Stimulated activated naive CD8-positive, alpha-beta T cell treated with anti-CD3 and anti-CD28 coated beads, Interleukin-15, amount 100 ng/mL, for 72 hours (primary cell): Measurements from ENCODE around the gene TELO2.

Experiments used
- ATAC-seq: fragments of 150-1000 bp; cut with Tn5 transposase; 2 replicates; pipeline ENCODE4 v1.10.0; 2021; ENCODE audit warnings: mild to moderate bottlenecking, moderate library complexity
- DNase-seq, 2 donors: peaks; one replicate each; pipeline ENCODE4 v3.0.0; 2021 to 2022
- H3K27ac Mint-ChIP-seq, 2 donors: one replicate each; pipeline ENCODE4 v1.8.0; 2022; ENCODE audit warnings: mild to moderate bottlenecking in 2 of 2, mixed read lengths in 2 of 2, moderate library complexity in 2 of 2
- H3K27me3 Mint-ChIP-seq: one replicate; pipeline ENCODE4 v1.8.0; 2022; ENCODE audit warnings: mixed read lengths
- H3K4me1 Mint-ChIP-seq: one replicate; pipeline ENCODE4 v1.8.0; 2022; ENCODE audit warnings: mild to moderate bottlenecking, mixed read lengths
- H3K4me3 Mint-ChIP-seq, 2 donors: one replicate each; pipeline ENCODE4 v1.8.0; 2022; ENCODE audit warnings: mild to moderate bottlenecking in 2 of 2, mixed read lengths in 2 of 2, moderate library complexity in 1 of 2
- H3K9me3 Mint-ChIP-seq, 2 donors: one replicate each; pipeline ENCODE4 v1.8.0; 2022; ENCODE audit warnings: mixed read lengths in 2 of 2

Gene TELO2

GRCh38 chr16:1510272-1510671 lies 17.1 kb downstream of the TELO2 start:
- Mint-ChIP-seq H3K4me1 (no peaks in the 10 kb centered on the region), H3K9me3 (no peaks in the 10 kb centered on the region), H3K4me3 (no peak overlapping the region), H3K27me3 (no peaks in the 10 kb centered on the region), H3K27ac (no peak overlapping the region)
- no peak for ATAC-seq
- no peak for DNase-seq

DNA sequence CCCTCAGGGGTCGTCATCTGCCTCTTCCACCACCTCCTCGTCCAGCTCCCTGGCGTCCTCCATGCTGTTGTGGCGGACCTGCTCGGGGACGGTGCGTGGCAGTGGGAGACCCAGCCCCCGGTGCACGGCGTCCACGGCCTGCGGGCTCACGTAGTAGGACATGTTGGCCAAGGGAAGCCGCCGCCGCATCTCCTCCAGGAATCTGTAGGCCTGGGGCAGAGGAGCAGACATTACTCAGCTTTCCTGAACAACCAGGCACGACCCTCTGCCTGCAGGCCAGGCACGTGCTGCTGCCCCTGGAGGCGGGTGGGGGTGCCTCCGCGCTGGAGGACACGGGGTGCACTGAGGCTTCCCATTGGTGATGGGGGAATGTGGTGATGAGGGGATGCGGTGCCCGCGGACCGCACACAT lies 17.8 kb downstream of the TELO2 start:
- H3K9me3 Mint-ChIP-seq, result no peaks in the 10 kb centered on the region
- H3K4me3 Mint-ChIP-seq, result no peak overlapping the region
- no peaks in the 10 kb centered on the region for H3K4me1 Mint-ChIP-seq
- no peak for ATAC-seq
- peak overlapping the region in 1 of 2 donors; percentile 33 for H3K27ac Mint-ChIP-seq
- no peaks in the 10 kb centered on the region for H3K27me3 Mint-ChIP-seq
- no peak for DNase-seq

DNA sequence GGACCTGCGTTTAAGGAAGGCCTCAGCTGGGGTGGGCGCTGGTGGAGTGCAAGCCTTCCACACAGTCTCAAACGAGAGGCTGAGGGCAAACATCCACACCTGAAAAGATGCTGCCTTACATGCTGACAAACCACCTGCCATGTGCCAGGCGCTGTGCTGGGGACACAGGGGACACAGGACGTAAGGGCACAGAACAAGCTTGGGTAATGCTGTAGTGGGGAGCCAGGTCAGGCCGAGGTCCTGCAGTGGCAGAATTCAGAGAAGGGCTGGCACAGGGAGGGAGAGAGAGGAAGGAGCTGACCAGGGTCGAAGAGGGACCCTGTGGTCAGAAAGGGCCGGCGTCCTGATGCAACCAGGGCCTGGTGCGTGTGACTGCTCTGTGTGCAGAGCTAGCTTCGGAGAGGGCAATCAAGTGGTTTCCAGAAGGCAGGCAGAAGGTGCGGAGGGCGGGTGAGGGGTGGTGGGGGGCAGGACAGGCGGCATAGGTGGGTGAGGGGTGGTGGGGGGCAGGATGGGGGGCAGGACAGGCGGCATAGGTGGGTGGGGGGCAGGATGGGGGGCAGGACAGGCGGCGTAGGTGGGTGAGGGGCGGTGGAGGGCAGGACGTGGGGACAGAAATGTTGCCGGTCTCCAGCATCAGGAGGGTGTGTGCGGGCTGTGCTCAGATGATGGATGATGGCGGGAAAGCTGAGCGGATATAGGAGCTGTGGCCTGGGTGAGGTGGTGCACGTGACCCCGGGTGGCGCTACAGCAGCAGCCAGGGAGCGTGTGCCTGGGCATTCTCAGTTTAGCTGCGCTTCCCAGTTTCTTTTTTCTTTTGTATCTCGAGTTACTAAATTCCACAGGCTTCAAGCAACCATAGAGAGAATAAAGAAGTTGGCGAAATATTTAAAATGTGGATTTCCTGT lies 18.8 kb downstream of the TELO2 start:
- no peaks in the 10 kb centered on the region for H3K27me3 Mint-ChIP-seq
- ATAC-seq (no peak), DNase-seq (no peak)
- H3K27ac Mint-ChIP-seq, result peak overlapping the region in 1 of 2 donors; percentile 92
- no peaks in the 10 kb centered on the region for H3K9me3 Mint-ChIP-seq
- H3K4me3 Mint-ChIP-seq, result no peak overlapping the region
- no peaks in the 10 kb centered on the region for H3K4me1 Mint-ChIP-seq

DNA sequence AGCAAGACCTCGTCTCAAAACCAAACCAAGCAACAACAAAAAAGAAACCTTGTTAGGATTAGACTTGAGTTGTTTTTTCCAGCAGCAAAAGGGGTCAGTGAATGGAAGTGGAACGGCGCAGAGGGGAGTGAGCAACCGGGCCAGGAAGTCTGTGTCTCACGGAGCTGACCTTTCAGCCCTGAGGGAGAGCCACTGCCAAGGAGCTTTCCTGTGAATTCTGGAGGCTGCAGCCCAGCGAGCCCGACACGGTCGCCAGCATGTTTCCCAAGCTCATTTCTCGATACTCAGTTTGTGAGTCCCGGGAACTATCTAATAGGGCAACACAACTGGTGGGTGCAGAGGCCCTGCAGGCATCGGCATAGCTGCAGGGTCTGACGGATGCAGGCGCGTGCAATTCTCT lies 19.6 kb downstream of the TELO2 start:
- no peak for DNase-seq
- Mint-ChIP-seq H3K4me3 (no peak overlapping the region), H3K27me3 (no peaks in the 10 kb centered on the region), H3K4me1 (no peaks in the 10 kb centered on the region), H3K27ac (no peak overlapping the region), H3K9me3 (no peaks in the 10 kb centered on the region)
- no peak for ATAC-seq

GRCh38 chr16:1514507-1514906 lies 21.3 kb downstream of the TELO2 start:
- ATAC-seq (no peak), DNase-seq (no peak)
- peak overlapping the region in 1 of 2 donors; percentile 67 for H3K27ac Mint-ChIP-seq
- H3K9me3 Mint-ChIP-seq, result no peaks in the 10 kb centered on the region
- no peaks in the 10 kb centered on the region for H3K27me3 Mint-ChIP-seq
- no peak overlapping the region for H3K4me3 Mint-ChIP-seq
- H3K4me1 Mint-ChIP-seq, result no peaks in the 10 kb centered on the region

DNA sequence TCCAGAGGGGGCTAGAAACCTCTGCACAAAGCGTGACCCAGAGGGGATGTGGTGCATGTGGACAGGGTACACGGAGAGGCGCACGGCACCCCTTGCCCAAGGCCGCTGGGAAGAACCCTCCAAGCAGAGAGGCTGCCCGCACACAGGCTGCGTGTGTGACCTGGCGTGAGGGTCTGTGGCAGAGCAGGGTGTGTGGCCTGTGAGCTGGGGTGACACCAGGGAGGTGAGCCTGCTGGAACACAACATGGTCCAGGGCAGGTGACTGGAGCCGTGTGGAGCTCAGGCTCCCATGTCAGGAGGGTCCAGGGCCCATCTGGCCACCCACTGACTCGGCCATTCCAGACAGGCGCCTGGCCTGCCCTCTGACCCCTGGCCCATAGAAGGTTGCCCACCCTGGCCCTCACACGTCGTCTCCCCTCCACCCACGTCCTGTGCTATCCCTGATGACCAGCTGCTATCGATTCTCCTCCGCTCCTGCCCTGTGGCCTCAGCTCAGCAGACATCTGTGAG lies 25.5 kb downstream of the TELO2 start:
- no peak overlapping the region for H3K4me3 Mint-ChIP-seq
- H3K27me3 Mint-ChIP-seq, result no peaks in the 10 kb centered on the region
- DNase-seq, result no peak
- no peaks in the 10 kb centered on the region for H3K9me3 Mint-ChIP-seq
- ATAC-seq, result peak; percentile 57
- no peaks in the 10 kb centered on the region for H3K4me1 Mint-ChIP-seq
- peak overlapping the region in 1 of 2 donors; percentile 22 for H3K27ac Mint-ChIP-seq

DNA sequence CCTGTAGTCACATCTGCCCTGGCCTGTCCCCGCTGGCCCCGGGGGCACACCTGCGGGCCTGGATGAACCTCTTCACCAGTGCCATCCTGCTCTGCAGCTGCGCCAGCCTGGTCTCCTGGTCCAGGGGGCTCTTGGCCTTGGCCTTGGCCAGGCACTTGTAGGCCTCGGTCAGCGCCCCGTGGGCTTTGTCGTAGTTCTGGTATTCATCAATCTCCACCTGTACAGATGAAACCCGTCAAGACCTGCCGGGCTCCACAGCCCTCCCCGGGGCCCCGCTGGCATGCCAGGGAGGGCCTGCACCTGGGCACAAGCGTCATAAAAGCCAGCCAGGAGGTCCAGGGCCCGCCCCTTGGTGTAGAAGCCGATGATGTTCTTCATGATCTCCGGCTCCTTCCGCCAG lies 26.7 kb downstream of the TELO2 start:
- H3K27ac Mint-ChIP-seq, result no peak overlapping the region
- ATAC-seq (peak; percentile 19), DNase-seq (no peak)
- no peaks in the 10 kb centered on the region for H3K27me3 Mint-ChIP-seq
- H3K4me3 Mint-ChIP-seq, result no peak overlapping the region
- no peaks in the 10 kb centered on the region for H3K4me1 Mint-ChIP-seq
- H3K9me3 Mint-ChIP-seq, result no peaks in the 10 kb centered on the region

DNA sequence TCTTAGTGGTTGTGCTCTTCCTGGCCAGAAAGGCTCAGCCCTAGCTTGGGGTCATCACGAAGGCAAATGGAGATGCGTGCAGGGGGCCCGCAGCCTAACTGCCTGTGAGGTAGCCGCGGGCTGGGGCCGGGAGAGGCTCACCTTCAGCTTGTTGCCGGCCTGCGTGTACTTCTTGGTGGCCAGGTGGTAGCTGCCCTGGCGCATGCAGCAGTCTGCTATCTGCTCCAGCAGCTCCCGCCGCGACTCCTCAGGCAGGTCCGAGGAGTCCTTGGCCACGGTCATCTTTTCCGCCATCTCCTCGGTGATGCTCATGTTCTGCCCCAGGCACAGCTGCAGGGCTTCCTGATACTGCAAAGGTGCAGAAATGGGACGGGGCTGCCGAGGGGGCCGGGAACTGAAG lies 27.3 kb downstream of the TELO2 start:
- Mint-ChIP-seq H3K27ac (no peak overlapping the region), H3K9me3 (no peaks in the 10 kb centered on the region), H3K4me3 (no peak overlapping the region), H3K27me3 (no peaks in the 10 kb centered on the region), H3K4me1 (peaks cover 2% of the 10 kb centered on the region)
- DNase-seq (no peak), ATAC-seq (no peak)

- no peak for DNase-seq
- Mint-ChIP-seq H3K9me3 (no peaks in the 10 kb centered on the region), H3K27ac (no peak overlapping the region), H3K27me3 (no peaks in the 10 kb centered on the region), H3K4me3 (no peak overlapping the region), H3K4me1 (peaks cover 28% of the 10 kb centered on the region)
- no peak for ATAC-seq
Measured at GRCh38 chr16:1523581-1524245, 30.6 kb downstream of the TELO2 start.

DNA sequence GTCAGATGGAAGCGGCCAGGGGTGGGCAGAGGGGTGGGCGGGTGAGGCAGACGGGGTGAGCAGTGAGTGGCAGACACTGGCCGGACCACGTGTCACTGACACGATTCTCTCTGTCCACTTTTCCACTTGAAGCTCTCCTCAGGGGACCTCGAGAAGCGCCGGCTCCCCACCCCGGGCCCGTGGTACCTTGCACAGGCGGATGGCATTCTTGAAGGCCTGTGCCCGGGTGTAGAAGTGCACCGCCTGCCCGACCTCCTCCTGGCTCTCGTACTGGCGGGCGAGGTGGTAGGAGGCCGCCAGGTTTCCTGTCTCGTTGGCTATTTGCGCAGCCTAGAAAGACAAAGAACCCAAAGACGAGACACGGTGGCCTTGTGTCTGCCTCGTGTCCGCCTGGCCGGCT lies 31.2 kb downstream of the TELO2 start:
- peaks cover 28% of the 10 kb centered on the region for H3K4me1 Mint-ChIP-seq

DNA sequence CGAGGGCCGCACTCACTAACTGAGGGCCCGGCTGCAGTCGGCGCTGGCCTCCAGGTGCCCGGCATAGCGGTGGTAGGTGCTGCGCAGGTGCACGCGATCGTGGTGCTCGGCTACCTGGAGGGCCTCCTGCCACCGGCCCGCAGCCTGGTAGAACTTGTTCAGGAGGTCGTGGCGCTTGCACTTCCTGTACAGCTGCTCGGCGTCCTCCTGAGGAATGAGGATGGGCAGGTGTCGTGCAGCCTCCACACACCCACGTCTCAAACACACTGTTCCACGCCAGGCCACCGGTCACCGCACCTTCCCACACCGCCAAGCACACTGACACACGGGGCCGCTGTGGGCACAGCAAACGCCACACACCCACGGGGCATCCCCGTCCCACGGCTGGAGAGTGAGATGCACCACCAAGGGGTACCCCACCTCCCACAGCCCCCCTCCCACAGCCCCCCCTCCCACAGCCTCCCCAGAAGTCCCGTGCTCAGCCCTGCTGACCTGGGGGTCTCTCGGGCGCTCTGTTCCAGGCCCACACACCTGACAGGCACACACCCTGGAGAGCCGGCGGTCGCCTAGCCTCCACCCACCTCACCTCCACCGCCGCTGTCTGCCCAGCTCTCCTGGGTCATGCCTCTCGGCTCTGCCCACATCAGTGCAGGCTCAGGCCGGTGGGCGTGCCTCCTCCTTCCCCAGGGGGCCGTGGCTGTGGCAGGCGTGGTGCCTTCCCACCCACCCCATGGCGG lies 32.9 kb downstream of the TELO2 start:
- ATAC-seq (peak; percentile 64), DNase-seq (peak; percentile 25 to 27)
- Mint-ChIP-seq H3K27me3 (no peaks in the 10 kb centered on the region), H3K9me3 (no peaks in the 10 kb centered on the region), H3K27ac (peak overlapping the region; percentile 88 to 92), H3K4me3 (peak overlapping the region; percentile 80 to 86), H3K4me1 (peaks cover 28% of the 10 kb centered on the region)

More for the DNA sequence above, 31.2 kb downstream of the TELO2 start:
- H3K27ac Mint-ChIP-seq, result no peak overlapping the region
- DNase-seq (no peak), ATAC-seq (no peak)
- H3K27me3 Mint-ChIP-seq, result no peaks in the 10 kb centered on the region
- H3K9me3 Mint-ChIP-seq, result no peaks in the 10 kb centered on the region
- H3K4me3 Mint-ChIP-seq, result no peak overlapping the region

DNA sequence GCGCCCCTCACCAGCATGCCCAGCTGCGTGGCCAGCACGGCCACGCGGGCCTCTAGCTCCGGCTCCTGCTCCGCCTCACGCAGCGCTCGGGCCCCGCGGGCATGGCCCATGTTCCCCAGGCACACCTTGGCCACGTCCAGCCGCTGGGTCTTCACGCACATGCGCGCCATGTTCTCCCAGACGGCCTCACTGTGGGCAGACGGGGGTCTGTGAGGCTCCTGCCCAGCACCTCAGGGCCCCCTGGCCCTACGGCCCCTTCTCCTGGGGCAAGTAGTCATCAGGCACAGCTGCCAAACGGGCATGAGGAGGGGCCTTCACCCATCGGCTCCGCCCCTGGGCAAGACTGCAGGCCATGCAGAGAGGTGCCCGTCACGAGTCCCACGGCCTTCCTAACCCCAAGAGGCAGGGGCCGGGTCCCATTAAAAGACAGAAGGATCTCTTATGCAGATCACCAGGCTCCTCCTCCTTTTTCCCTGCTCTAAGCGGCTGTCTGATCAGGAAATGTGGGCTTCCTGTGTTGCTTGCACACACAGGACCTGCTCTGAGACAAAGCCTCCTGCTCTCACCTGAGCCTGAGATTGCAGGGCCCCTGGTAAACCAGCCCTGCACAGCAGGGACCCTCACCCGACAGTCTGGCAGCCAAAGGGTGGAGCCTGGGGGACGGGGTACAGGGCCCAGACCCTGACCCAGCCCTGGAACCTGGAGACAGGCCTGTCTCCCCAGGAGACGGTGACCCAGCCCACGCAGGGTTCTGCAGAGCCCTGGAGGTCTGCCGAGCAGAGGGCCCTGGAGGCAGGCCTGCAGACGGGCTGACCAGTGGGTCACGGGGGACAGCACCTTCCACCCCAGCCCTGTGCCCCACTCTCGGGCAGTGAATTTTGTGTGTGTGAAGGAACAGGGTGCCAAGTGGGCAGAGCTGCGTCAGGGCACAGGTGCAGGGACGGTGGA lies 33.7 kb downstream of the TELO2 start:
- peak overlapping the region; percentile 85 to 91 for H3K27ac Mint-ChIP-seq

GRCh38 chr16:1527836-1528811 lies 35.0 kb downstream of the TELO2 start:
- Mint-ChIP-seq H3K9me3 (no peaks in the 10 kb centered on the region), H3K27ac (peak overlapping the region in 1 of 2 donors; percentile 78), H3K4me1 (peaks cover 37% of the 10 kb centered on the region), H3K27me3 (no peaks in the 10 kb centered on the region), H3K4me3 (peak overlapping the region in 1 of 2 donors; percentile 39)
- ATAC-seq, result no peak
- no peak for DNase-seq

More for the DNA sequence above, 33.7 kb downstream of the TELO2 start:
- Mint-ChIP-seq H3K4me3 (peak overlapping the region; percentile 80 to 86), H3K9me3 (no peaks in the 10 kb centered on the region), H3K27me3 (no peaks in the 10 kb centered on the region), H3K4me1 (peaks cover 28% of the 10 kb centered on the region)
- ATAC-seq (peak; percentile 49), DNase-seq (peak; percentile 34 to 40)
